ENCODE results near the gene SETX.

Gene SETX

DNA sequence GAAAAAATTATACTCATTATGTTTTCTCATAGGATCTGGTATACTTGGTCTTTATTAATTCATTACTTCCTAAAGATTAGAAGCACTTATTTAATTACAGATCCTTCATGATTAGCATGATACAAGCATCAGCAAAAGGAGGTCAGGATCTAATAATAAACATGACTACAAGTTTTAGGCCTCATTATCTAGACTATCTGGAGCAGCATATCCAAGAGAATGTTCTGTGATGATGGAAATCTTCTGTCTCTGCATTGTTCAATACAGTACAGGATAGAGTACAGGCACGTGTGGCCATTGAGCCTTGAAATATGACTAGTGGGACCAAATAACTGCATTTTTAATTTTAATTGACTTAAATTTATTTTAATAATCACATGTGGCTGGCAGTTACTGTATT is 21.2 kb downstream of the SETX start:
- no peak overlapping the region for H3K4me3 ChIP-seq (ENCODE audit: low read length)
- no peak for DNase-seq (ENCODE audit: low read depth)
- TF ChIP-seq, protein P1, sequence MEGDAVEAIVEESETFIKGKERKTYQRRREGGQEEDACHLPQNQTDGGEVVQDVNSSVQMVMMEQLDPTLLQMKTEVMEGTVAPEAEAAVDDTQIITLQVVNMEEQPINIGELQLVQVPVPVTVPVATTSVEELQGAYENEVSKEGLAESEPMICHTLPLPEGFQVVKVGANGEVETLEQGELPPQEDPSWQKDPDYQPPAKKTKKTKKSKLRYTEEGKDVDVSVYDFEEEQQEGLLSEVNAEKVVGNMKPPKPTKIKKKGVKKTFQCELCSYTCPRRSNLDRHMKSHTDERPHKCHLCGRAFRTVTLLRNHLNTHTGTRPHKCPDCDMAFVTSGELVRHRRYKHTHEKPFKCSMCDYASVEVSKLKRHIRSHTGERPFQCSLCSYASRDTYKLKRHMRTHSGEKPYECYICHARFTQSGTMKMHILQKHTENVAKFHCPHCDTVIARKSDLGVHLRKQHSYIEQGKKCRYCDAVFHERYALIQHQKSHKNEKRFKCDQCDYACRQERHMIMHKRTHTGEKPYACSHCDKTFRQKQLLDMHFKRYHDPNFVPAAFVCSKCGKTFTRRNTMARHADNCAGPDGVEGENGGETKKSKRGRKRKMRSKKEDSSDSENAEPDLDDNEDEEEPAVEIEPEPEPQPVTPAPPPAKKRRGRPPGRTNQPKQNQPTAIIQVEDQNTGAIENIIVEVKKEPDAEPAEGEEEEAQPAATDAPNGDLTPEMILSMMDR (IDR thresholded peaks at IDR 0.05; ENCODE audit: insufficient read depth, low read depth, low read length, missing control alignments), result no peak

DNA sequence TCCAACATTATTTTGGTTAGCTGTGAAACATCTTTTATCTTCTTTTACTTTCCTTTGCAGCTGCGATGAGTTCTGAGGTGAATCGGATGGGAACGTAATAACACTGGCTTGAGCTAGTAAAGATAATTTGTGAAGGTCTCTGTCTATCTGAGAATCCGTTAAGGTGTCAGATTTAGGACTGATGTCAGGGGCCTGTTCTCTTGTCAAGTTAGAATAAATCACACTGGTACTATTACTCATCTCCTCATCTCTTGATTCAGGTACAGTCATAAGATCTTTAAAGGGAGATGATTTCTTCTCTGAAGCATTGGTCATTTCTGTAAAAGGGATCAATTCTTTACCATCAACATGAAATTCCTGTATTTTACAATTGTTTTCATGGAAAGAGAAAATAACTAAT is 26.2 kb downstream of the SETX start:
- H3K4me3 ChIP-seq (ENCODE audit: low read length), result no peak overlapping the region
- TF ChIP-seq, protein P1 (IDR thresholded peaks at IDR 0.05; ENCODE audit: insufficient read depth, low read depth, low read length, missing control alignments), result no peak

DNA sequence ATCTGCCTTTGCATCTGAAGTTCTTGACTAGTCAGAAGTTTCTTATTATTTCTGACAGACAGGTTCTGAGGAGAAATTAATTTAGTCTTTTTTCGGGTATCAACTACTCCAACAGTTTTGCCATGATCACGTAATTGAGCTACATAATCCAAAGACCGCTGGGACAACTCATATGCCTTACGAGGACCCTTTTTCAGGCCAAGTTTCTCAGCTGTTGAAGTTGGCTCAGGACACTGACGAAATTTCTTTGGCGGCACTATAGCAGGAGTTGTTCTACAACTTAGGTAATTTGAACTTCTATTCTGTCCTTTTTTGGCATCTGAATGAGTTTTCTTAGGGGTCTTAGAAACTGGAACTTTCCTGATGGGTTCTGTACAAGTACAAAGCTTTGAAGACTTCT is 27.2 kb downstream of the SETX start:
- no peak for DNase-seq (ENCODE audit: low read depth)
- TF ChIP-seq, protein P1 (IDR thresholded peaks at IDR 0.05; ENCODE audit: insufficient read depth, low read depth, low read length, missing control alignments), result no peak
- H3K4me3 ChIP-seq (ENCODE audit: low read length), result no peak overlapping the region

More for the DNA sequence above, 26.2 kb downstream of the SETX start:
- DNase-seq (ENCODE audit: low read depth), result no peak

DNA sequence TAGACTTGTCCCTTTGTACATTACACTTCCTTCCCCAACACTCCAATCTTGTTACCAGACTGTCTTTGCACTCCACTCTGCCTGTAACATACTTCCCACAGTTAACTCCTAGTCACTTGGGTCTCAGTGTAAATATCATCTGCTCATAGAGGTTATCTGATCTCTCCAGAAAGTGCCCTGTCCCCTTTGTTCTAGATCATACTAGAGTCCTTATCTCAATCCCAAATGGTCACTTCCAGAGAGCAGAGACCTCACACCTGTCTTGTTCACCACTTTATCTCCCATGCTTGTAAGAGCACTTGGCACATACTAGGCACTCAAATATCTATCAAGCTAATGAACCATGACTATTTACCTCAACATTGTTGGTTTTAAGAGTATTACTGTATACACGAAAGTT is 30.4 kb downstream of the SETX start:
- TF ChIP-seq, protein P1 (IDR thresholded peaks at IDR 0.05; ENCODE audit: insufficient read depth, low read depth, low read length, missing control alignments), result no peak
- no peak for DNase-seq (ENCODE audit: low read depth)
- H3K4me3 ChIP-seq (ENCODE audit: low read length), result no peak overlapping the region

DNA sequence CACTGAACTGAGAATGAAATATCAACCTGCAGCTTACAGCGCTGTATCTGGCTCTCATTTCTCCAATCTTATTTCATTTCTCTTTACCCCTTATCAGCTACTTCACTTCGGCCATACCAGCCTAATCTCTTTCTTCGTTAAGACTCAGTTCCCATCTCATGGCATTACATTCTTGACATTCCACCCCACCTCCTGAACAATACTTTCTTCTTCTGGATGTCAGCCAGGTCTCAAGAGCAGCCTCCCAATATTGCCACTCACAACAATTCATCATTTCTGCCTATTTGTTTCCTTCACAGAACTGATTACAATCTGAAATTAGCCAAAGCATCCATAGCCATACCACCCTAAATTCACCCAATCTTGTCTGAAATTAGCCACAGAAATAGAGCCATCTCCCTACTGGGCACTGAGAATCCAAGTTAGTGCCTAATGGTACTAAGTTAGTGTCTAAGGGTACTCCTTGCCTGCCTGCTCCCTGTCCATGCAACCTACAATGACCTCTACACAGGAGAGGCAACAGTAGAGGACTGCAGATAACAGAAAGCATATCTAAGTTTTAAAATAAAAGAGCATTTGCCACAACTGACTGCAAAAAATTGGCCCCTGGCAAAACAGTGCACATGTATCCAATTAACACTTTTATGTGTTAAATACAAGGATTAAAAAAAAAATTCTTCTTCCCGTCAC is 35.2 kb downstream of the SETX start:
- no peak for DNase-seq (ENCODE audit: low read depth)
- no peak overlapping the region for H3K4me3 ChIP-seq (ENCODE audit: low read length)
- TF ChIP-seq, protein P1 (IDR thresholded peaks at IDR 0.05; ENCODE audit: insufficient read depth, low read depth, low read length, missing control alignments), result no peak

DNA sequence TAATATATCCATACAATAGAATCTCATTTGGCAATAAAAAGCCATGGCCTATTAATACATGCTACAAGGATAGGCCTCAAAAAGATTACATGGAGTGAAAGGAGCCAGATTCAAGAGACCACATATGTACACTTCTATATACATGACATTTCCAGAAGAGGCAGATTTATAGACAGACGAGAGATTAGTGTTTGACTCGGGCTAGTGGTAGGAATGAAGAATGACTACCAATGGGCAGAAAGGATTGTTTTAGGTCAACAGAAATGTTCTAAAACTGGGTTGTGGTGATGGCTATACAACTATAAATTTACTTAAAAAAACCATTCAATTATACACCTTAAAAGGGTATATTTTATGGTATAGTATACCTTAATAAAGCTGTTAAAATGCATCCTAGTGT is 41.9 kb downstream of the SETX start:
- H3K4me3 ChIP-seq (ENCODE audit: low read length), result no peak overlapping the region
- DNase-seq (ENCODE audit: low read depth), result no peak
- TF ChIP-seq, protein P1 (IDR thresholded peaks at IDR 0.05; ENCODE audit: insufficient read depth, low read depth, low read length, missing control alignments), result no peak

DNA sequence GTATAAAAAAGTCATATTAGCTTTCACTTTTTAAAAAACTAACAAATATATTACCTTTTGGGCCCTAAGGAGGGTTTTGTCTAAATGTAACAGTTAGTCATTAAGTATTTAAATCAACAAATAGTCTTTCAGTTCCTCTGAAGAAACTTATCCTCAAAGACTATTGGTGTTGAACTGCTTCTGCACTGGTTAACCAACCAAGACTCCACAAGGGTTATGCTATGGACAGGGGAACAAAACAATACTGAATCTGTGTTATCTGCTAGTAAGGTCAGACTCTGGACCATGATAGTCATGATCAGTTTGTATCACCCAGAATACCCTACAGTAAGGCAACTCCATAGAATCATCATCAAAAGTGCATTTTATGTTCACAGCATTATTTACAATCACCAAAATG is 42.4 kb downstream of the SETX start:
- H3K4me3 ChIP-seq (ENCODE audit: low read length), result no peak overlapping the region
- DNase-seq (ENCODE audit: low read depth), result no peak
- TF ChIP-seq, protein P1 (IDR thresholded peaks at IDR 0.05; ENCODE audit: insufficient read depth, low read depth, low read length, missing control alignments), result no peak
